GM19099 (cell line): ENCODE results near the gene RTN4R.

Experiments
- POLR2A ChIP-seq: IDR thresholded peaks from 3 replicates; pipeline ENCODE4 v1.6.1; 2011; ENCODE audit warnings: low read depth; ENCODE audit not compliant: insufficient read length; ENCODE audit errors: extremely low read depth

Gene RTN4R

DNA sequence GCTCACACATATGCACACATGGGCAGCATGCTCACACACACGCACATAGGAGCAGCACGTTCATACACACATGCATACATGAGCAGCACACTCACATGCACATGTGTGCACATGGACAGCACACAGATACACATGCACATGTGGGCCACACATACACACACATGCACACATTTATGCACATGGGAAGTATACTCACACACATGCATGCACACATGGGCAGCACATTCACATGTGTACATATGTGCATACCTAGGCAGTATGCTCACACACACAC lies 42.5 kb downstream of the RTN4R start:
- no peak for TF ChIP-seq POLR2A

GRCh38 chr22:20224917-20225692 lies 43.0 kb downstream of the RTN4R start:
- TF ChIP-seq POLR2A = no peak

GRCh38 chr22:20224256-20224626 lies 43.9 kb downstream of the RTN4R start:
- no peak for TF ChIP-seq POLR2A

GRCh38 chr22:20223421-20224255 lies 44.5 kb downstream of the RTN4R start:
- TF ChIP-seq POLR2A = no peak

- no peak for TF ChIP-seq POLR2A
Observed at GRCh38 chr22:20222764-20223420, 45.2 kb downstream of the RTN4R start.

DNA sequence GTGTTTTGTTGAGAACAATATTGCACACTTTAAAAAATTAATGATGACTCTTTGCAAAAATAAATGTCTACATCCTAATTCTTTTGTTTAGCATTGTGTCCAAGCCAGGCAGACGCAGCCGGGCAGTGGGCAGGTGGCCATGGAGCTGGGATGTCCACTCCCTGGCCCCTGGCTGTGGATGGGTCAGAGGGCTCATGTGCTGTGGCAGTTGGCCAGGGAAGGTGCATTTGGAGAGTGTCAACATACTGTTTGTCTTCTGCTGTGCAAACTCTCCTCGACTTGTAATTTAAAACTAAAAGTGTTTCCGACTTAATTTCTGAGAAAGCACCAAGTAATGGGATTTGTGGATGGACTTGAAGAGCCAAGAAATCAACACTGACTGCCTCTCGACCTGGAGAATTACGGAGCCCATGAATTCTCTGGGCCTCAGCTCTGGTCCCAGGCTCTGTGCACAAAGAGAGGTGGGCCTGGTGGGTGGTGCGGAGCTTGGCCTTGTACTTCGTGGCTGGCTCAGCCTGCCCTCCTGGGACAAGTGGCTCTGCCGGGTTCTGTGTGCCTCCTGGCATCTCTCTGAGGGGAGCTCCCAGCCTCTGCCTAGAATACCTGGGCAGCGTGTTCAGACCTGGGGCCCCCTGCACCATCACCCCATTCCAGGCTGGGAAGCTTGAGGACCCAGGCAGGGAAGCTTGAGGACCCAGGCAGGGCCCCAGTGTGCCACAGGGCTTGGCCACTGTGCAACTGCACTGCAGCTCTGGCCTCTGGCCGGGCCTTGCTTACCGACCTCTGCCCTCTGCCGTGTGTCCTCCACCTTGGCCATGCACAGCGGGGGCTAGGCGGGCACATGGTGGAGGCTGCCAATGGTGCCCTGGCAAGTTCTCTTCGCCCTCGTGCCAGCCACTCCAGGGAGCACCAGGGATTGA lies 46.4 kb downstream of the RTN4R start:
- no peak for TF ChIP-seq POLR2A

DNA sequence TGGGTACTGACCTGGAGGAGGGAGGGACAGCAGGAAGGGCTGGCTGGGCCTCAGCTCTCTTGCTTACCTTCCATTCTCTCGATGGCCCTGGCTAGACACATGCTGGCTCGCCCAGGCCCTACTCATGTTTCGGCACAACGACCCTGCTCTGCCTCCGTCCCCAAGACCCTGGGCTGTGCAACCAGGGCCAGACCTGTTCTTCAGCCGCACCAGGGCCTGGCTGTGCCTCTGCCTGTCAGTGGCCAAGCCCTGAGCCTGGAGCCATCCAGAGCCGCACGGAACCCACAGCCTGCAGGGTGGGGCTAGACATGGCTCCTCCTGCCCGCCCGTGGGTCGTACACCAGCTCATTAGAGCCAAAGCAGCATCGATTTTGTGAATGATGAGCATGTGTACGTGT lies 47.5 kb downstream of the RTN4R start:
- no peak for TF ChIP-seq POLR2A

DNA sequence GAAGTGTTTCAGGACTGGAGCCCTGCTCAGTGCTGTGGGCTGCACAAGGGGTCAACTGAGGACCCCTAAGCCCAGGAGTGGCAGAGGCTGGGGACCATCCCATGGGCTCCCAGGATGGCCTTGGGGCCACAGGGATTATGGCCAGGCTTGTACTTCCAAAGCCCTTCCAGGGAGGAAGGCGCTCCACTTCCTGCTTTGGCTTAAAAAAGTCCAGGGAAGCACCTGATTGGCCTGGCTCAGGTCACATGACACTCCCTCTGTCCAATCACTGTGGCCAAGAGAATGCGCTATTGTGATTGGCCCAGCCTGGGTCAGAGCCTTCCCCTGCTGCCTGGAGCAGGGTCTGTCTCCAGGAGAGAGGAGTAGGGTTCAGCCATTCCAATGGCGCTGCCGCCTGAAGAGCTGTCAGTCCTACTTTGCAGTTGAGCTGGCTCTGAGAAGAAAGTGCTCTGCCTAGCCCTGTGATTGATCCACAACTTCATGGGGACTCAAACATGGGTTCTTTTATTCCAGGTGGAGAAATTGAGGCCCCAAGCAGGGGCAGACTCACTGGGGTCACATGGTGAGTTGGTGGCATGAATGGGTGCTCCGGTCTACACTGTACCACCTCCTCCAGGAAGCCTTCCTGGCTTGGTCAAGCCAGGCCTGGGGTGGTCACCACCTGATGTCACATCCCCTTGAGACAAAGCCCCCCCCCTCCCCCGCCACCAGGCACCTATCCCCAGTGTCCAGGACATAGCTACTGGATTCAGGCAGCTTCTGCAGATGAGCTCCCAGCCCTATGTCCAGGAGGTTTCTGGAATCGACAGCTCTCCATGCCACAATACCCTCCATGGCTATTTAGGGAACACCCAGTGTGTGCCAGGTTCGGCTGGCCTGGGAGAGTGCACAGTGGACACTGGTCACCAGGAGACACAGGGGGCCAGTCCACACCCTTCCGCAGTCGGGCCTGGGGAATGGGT lies 48.2 kb downstream of the RTN4R start:
- no peak for TF ChIP-seq POLR2A

DNA sequence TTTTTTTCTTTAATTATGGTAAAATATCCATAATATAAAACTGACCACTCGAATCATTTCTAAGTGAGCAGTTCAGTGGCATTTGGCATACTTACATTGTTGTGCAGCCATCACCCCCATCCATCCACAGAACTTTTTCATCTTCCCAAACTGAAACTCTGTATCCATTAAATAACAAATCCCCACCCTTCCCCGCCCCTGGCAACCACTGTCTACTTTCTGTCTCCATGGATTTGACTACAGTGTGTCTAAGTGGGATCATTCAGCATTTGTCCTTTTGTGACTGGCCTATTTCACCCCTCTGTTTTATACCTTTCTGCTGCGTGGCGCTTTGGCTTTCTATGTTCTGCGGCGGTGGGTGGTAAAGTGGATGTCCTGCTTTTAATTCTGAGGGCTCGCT lies 49.1 kb downstream of the RTN4R start:
- TF ChIP-seq POLR2A = no peak

DNA sequence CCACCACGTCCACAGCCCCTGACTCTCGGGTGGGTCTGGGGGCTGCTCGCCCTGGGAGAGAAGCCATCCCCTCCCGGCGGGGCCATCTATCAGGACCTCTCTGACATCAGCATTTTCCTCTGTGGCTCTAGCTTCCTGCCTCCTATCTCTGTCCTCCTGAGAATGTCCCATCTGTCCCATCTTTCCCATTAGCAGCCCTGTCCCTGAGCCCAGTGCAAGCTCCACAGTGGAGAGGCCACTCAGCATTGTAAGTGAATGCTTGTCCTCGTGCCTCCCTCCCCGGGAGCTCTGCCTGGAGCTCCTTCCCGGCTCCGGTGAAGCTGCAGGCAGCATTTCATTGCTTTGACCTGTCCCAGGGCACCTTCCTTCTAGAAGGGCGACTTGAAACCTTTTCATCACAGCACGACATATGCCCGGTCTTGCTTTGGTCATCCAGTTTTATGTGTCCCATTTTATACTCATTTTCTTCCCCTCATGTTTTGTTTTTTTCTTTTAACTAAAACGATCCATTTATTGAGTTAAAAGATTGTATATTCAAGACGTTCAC lies 49.7 kb downstream of the RTN4R start:
- TF ChIP-seq POLR2A = no peak

DNA sequence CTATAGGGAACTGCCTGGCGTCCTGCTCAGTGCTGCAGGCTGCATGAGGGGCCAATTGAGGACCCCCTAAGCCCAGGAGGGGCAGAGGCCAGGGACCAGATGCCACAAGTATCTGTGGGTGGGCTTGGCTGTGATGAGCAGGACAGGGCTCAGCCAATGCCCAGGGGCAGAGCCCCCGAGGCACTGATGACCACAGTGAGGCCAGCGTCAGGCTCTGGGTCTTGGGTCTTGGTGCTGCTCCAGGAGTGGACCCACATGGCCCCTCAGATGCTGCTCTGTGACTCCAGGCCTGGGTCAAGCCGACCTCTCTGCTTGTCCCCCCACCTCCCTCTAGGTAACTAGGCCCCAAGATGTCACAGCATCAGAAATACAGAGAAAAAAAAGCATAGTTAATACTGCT lies 50.6 kb downstream of the RTN4R start:
- TF ChIP-seq POLR2A = no peak

- TF ChIP-seq POLR2A = no peak
Observed at GRCh38 chr22:20216863-20217499, 51.1 kb downstream of the RTN4R start.

GRCh38 chr22:20215742-20216141 lies 52.4 kb downstream of the RTN4R start:
- no peak for TF ChIP-seq POLR2A

- no peak for TF ChIP-seq POLR2A
Observed at GRCh38 chr22:20214853-20215252, 53.3 kb downstream of the RTN4R start.
